Cerebellar nuclear complex (tissue), 1 donor: ENCODE results near the gene SH3BP4.

ENCODE experiments used
- DNase-seq, 2 experiments: peaks; one replicate each; lab custom pipeline; 2025; lab: John Stamatoyannopoulos, UW

Gene SH3BP4

GRCh38 chr2:234983011-234983726, 31.4 kb downstream of the SH3BP4 start:
- DNase-seq, result no peak

DNA sequence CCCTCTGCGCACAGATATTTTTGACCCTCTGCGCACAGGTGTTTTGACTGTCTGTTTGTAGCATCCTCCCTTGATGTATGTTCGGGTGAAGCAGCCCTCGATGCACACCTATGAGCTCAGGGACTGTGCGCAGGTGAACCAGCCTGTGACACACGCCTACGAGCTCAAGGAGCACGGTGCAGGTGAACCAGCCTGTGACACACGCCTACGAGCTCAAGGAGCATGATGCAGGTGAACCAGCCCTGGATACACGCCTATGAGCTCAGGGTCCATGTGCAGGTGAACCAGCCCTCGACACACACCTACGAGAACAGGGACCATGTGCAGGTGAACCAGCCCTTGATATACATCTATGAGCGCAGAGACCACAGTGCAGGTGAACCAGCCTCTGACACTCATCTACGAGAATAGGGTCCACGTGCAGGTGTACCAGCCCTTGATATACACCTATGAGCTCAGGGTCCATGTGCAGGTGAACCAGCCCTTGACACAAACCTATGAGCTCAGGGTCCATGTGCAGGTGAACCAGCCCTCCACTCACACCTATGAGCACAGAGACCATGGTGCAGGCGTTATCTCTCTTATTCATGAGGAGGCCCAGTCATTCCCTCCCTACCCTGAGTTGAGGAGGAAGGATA, 33.9 kb downstream of the SH3BP4 start:
- DNase-seq, result no peak

DNA sequence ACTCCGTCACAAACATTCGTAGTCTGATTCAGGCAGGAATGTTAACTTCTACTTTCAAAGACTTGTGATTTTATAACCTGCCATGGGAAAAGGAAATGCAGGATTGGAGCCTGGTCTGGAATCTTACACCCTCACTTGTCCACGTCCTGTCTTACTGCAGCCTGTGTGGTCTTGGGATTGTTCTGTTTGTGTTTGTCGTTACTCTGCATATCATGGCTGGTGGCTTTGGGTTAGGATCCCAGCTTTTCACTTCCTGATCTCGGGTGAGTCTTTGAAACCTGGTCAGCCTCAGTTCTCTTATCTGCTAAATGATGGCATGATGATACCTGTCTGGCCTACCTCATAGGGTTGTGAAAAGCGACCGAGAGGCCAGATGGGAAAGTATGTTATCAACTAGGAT, 34.6 kb downstream of the SH3BP4 start:
- no peak for DNase-seq

DNA sequence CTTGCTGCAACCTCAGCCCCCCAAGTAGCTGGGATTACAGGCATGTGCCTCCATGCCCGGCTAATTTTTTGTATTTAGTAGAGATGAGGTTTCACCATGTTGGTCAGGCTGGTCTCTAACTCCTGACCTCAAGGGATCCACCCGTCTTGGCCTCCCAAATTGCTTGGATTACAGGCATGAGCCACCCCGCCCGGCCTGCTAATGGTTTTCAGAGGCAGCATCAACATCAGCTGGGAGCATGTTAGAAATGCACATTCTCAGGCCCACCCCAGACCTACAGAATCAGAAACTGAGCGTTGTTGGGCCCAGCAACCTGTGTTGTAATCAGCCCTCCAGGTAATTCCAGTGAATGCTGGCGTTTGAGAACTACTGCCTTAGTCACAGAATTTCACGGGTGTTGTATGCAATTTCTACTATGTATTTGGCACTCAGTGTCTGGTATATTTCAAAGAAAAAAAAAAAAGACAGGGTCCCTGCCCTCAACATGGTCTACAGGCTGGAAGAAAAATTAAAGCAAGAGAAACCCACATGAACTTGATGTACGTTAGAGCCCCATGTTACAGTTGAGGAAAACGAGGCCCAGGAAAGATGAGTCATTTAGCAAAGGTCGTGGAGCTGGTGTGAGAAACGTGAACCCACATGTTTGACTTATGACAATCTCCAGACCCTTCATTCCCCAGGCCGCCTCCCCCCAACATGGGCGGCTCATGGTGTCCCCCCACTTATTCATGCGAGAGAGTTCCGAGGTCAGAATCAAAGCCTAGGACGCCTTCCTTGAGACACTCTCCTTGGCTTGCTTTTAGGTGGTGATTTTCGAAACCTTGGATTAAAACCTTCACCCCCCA, 35.3 kb downstream of the SH3BP4 start:
- DNase-seq, result no peak

DNA sequence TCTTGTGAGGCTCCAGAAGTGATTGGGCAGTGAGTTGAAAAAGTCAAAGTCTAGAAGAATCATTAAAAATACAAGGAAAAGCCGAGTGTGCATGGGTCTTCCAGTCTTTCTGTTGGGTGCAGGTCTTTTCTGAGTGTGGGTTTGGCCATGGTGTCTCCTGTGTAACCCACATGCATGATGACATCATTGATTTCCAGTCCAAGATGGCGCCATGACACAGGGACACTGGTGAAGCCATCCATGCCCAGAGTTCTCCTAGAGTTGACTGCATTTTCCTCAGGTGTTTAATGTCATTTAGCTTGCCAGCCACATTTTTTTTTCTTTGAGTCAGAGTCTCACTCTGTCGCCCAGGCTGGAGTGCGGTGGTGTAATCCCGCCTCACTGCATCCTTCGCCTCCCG, 35.9 kb downstream of the SH3BP4 start:
- DNase-seq, result no peak

DNA sequence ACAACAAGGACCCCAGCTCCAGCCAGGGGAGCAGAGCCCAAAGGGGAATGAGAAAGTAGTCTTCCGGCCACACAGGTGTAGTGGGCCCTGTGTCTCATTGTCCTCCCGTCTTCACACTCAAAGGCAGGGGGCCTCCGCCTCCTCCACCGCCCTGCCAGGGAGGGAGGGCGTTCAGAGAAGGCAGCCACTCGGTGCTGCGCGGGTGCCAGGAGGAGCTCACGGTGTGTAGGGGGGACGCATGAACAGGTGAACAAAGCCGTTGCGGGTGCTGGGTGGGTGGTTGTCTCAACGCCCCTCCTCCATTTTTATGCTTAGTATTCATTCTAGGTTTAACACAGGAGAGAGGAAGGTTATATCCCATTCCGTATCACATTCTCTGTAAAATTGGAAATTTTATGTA, 36.7 kb downstream of the SH3BP4 start:
- no peak for DNase-seq

DNA sequence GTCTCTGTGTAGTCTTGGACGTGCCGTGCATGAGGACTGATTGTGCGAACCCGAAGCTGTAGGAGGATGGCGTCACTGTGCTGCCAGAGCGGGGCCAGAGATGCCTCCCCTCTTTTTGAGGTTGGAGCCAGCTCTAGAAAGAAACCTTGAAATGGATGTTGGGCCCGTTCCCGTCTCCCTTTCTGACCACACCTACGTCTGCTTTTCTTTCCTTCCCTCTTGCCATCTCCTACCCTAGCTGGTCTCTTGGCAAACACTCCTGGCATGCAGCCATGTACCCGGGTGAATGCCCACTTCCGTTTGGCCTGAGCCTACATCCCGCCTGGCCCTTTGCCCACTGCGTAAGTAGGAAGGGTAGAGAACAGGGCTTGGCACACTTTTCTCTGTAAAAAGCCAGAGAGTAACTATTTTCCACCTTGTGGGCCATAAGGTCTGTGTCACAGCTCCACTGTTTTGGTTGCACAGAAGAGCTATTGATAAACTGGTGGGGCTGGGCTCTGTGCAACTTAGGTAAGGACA, 37.4 kb downstream of the SH3BP4 start:
- no peak for DNase-seq

DNA sequence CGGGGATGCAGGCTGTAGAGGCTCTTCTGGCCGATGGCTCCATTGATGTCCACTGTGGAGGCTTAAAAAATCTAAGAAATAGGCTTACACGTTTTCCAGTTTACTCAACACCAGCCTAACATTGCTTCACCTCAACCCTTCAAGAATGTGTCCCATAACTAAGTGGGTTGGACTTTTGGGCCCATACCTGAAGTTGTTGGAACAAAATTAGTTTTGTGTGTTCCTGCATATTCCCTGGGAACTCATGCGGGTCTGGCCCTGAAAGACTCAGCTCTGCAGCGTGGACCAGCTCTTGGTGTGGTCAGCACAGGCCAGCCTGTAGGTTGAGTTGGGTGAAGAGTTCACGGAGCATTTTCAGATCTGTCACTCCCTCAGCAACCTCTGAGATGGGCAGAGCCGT, 38.5 kb downstream of the SH3BP4 start:
- no peak for DNase-seq

DNA sequence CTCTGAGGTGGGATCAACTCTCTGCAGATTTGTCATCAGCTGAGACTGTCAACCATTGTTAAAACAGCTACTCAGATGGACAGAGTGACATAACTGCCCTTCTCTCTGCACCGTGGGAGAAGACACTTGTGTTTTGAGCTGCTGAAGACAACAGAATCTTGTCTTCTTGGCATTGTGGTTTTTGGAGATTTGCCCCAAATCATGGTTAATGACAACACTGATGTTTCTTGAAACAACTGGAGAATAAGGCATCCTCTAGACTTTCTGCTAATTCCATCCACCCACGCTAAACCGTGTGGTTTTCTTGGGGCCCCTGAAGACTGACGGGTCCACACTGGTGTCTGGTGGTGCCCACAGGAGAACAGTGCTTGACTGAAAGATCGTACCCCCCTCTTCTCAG, 39.5 kb downstream of the SH3BP4 start:
- DNase-seq, result no peak

GRCh38 chr2:234991793-234992192, 40.0 kb downstream of the SH3BP4 start:
- DNase-seq, result no peak

- no peak for DNase-seq
These were observed 40.4 kb downstream of the SH3BP4 start for GRCh38 chr2:234992196-234992595.

GRCh38 chr2:234992624-234993349, 41.0 kb downstream of the SH3BP4 start:
- no peak for DNase-seq

- no peak for DNase-seq
These were observed 41.7 kb downstream of the SH3BP4 start for GRCh38 chr2:234993541-234993981.

GRCh38 chr2:234994438-234995321, 42.9 kb downstream of the SH3BP4 start:
- DNase-seq, result no peak

DNA sequence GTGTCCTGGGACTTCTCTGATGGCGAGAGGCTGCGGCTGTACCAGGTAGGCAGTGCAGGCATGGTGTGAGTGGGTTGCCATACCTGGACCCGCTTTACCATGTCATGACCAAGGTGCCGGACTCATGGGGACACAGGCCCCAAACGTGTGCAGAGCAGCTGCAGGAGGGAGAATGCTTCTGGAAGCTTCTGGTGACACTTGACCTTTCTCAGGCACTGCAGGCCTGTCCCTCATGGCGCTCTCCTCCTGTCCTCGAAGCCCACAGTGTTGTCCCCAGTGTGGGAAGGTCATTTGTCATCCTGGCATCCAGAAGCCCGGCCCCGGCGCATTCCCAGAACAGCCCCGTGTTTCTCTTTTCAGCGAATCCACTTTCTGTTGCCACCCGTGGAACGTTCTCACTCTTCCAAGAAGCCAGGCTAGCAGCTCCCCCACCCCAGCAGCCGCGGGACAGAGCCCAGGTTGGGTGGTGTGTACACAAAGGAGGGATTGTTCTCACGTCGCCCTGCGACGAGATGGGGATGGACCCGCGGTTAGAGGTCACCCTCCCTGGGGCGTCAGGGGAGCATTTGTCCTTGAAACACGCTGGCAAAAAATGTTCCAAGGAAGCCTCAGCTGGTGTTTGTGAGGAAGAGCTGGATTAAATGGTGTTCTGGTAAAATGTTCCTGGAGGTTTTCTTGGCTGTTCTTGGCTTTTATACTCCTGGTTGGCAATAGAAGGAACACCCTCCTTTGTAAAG, 43.7 kb downstream of the SH3BP4 start:
- DNase-seq, result no peak

- DNase-seq, result no peak
These were observed 44.5 kb downstream of the SH3BP4 start for GRCh38 chr2:234996069-234996940.

DNA sequence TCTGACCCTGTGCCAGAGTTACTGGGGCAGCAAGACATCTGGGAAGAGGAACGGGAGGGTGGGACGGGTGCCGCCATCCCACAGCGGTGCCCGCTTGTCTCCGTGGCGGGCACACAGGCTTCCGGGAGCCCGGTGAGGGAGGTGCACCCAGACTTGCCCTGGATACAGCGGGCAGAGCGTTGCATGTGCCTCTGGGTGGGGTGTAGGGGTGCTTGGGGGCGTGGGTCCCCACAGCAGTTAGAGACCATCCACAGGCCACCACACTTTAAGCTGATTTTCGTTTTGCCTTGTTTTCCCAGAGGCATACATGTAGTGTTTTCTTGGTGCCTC, 45.1 kb downstream of the SH3BP4 start:
- DNase-seq, result no peak

GRCh38 chr2:234997389-234997788, 45.6 kb downstream of the SH3BP4 start:
- DNase-seq, result no peak
